Femur (tissue), 1 donor: ENCODE results near the gene FOXF2.

Experiments used
- DNase-seq: peaks from one replicate; pipeline ENCODE4 v3.0.0-alpha.2; 2017

The FOXF2 gene

DNA sequence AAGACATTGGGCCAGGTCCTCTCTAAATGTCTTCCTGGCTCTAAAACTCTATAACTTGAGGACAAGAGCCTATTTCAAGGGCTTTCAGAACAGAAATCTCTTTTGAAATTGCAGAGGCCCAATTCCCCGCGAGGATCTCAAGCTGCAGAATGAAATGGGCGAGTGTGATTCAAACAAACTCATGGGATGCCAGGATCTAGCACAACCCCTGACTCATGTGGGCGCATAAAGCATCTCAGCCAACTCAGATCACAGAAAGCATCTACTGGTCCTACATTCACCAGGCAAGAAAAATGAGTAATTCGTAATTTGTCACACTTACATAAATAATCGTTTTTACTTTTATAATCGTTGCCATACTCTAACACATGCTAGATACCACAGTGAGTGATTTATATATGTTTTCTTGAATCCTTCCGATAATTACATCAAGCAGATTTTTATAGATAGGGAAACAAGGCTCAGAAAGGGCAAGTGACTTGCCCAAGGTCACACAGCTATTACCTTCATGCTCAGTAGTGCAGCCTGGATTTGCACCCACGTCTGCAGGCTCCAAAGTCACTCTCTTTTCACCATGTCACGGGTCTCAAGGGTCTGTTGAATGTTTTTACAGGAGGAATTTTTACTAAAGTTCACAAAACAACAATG is 26.2 kb downstream of the FOXF2 start:
- DNase-seq = no peak

DNA sequence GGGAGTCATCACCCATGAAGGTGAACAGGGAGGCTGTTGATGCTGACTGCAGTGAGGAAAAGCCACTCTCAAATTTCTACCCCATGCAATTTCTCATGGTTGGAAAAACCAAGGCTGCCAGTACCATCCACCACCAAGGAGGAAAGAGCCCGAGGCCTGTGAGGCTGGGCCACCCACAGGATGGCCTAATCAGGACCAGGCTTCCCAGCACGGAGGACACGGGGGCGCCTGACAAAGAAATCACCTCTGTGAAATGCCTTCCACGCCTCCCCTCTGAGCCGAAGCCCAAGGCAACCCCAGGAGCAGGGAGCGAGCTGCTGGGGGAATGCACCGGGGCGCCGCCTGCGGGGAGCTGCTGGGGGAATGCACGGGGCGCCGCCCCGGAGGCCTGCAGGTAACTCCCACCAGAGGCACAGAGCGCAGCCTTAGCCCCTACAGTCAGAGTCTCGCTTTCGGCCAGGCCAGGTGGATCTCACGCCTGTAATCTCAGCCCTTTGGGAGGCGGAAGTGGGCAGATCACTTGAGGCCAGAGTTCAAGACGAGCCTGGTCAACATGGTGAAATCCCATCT is 26.9 kb downstream of the FOXF2 start:
- no peak for DNase-seq

DNA sequence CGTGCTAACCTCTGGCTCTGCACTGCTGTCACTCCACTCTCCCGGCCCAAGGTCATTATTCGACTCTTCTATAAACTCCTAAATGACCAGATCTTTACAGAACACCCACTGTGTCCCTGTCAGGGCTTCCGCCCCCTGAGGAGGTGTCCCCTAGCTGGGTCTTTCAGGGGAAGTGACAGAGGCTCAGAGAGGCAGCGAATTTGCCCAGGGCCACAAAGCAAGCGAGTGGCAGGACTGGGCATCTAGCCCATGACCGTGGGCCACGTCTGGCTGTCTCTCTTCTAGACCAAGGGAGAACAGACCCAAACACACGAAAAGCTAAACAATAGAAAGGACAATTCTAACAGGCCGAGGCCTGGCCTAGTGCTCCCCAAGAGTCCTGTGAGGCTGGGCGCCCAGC is 27.4 kb downstream of the FOXF2 start:
- DNase-seq = no peak

DNA sequence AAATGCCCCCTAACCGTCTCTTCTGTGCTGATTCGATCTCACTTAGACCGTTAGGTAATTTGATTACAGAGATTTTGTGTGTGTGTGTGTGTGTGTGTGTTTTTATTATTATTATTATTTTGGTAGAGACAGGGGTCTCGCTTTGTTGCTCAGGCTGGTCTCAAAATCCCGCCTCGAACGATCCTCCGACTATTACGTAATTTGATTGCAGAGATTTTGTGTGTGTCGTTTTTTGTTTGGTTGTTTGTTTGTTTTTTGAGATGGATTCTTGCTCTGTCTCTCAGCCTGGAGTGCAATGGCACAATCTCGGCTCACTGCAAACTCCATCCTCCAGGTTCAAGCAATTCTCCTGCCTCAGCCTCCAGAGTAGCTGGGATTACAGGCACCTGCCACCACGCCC is 28.3 kb downstream of the FOXF2 start:
- DNase-seq = no peak

DNA sequence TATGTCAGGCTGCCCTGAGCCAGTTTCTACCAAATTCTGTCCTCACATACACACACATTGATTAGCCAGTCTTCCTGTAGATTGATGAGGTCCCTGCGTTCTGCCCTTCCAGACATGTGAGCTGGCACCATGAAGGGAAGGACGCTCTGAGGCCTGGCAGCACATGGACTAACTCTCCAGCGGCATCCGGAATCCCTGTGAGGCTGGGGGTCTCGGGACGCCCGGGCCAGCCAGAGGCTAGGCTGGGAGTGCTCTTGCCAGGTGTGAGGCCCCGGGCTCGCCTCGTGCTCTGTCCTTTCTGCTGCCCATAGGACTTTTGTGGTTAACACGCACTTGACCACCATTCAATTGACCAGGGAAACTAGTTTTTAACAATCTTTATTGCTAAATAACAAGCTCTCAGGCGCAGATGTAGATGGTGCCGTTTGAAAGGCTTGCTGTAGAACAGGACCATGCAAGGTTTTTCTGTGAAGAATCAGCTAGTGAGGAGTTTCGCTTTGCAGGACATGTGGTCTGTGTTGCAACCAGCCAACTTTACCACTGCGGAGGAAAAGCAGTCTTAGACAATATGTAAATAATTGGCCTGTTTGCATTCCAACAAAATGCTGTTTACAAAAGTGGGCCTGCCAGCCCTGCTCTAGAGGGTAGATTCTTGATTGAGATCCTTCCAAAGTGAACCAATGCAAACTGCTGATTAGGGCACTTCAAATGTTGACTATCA is 29.3 kb downstream of the FOXF2 start:
- DNase-seq = no peak

DNA sequence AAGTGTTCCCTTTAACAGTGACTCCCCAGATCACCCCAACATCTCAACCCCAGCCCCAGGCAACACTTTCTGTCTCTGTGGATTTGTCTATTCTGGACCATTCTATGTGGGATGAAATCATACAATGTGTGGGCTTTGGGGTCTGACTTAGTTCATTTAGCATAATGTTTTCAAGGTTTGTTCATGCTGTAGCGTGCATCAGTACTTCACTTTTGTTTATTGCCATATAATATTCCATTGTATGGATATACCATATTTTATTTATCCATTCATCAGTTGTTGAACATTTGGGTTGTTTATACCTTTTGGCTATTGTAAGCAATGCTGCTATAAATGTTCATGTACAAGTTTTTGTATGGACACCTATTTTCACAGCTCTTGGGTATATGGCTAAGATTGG is 31.0 kb downstream of the FOXF2 start:
- DNase-seq = no peak

DNA sequence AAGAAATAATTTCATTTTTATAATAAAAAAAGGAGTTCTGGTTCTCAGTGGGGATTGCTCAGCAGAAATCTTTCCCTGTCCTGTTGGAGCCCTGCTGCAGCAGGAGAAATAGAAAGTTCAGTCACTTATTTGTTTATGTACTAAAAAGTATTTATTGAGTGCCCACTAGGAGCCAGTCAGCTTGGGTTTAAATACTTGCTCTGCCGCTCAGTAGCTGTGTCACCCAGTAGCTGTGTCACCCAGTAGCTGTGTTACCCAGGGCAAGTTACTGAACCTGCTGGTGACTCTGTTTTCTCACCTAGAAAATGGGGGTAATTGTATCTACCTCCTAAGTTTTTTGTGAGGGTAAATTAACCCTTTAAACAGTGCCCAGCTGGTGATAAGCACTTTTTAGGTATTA is 32.9 kb downstream of the FOXF2 start:
- no peak for DNase-seq

DNA sequence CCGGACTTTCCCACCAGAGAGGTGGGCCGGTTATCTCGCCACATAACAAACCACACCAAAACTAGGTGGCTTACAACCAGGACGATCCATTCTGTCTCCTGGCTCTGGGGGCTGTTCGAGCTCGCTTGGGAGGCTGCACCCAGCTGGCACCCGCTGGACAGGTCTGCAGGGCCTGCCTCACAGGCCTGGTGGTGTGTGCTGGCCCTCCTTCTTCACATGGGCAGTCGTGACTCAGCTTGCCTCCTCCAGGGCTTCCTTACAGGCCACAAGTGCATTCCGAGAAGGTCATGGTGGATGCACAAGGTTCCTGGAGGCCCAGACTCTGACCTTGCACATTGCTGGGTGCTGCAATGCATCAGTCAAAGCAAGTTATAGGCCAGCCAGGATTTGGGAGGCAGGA is 34.2 kb downstream of the FOXF2 start:
- no peak for DNase-seq

DNA sequence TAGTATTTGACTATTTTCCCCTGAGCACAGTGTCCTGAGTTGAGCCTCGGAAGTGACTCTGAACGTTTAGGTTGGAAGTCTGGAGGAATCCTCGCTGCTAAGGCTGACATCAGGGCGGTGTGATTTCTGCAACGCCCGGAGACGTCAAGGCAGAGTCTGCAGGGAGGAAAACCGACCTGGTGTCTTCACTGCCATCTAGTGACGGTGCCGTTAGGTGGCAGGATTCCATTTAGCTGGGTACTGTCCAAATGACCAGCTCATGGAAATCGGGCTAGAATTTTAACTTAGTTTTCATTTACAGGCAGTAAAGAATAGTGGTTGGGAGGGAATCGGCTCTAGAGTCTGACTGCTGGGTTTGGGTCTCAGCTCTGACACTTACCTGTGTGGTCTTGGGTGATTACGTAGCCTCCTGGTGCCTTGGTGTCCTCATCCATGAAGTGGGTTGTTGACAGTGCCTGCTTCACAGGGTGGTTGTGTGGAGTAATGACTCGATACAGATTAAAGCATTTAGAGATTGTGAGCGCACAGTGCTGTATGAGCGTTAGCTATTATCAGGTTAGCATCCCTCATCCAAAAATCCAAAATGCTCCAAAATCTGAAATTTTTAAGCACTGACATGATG is 35.0 kb downstream of the FOXF2 start:
- peak; percentile 40 for DNase-seq

DNA sequence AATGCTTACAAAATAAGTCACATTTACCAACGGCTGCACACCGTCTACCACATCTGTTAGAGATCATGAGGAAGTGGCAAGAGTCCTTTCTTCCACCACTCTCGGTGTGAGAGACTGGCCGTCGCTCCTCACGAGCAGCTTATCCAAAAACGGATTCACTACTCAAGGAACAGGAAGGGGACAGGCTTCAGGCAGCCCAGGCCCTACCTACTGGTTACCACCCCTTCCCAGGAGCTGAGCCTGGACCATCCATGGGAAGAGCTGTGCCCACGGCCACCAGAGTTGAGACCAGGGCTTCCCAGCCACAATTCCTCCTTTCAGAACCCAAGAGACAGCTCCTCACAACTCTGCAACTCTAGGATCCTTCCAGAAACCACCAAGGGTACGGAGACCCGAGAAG is 37.0 kb downstream of the FOXF2 start:
- no peak for DNase-seq

DNA sequence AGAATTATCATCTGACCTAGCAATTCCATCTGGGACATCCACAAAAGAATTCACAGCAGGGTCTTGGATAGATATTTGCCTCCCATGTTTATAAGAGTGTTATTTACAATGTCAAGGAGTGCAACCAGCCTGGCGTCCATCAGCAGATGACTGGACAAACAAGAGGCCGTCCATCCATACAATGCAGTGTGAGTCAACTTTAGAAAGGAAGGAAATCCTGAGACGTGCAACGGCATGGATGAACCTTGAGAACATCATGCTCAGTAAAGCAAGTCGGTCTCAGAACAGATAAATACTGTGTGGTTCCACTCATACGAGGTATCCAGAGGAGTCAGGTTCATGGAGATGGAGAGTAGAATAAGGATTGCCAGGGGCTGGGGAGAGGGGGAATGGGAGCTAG is 46.4 kb downstream of the FOXF2 start:
- DNase-seq = no peak

DNA sequence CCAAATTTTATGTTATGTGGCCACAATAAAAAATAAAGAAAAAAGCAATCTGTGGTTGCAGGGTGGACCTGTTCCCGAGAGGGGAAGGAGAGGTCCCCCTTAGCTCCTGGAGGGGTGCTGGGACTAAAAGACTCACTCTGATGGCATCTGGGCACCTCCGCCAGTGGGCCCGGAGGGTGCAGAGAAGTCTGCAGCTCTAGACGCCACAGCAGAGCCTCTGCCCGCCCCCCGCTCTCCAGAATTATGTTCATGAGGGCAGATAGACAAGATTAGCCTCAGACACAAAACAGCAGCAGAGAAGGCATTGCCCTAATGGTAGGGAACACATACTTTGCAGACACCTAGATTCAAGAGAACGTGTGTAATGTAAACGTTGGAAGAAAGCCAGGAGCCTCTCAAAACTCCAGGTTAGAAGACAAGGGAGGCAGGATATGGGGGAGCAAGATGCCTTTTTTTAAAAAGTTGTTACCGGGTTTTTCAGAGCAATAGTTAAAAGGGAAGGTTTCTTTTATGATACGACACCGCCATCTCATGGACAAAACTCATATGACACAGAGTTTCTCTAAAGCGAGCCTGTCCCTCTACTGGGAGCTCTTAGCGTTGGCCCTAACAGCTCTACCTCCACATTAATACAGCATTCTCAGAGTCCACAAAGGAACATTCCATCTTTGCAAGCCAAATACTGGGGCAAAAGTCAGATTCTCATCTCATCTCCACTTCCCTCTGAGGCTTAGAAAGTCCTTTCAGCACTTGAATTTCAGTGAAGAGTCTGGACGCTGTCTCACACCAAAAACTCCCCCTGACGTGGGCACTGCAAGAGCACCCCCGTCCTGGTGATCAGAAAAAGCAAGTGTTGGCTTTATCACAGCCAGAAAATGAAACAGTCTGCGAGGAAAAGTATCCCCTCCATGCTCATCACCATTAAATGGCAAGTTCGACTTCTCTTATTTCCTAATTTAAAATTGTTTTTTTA is 47.2 kb downstream of the FOXF2 start:
- DNase-seq = peak; percentile 67

DNA sequence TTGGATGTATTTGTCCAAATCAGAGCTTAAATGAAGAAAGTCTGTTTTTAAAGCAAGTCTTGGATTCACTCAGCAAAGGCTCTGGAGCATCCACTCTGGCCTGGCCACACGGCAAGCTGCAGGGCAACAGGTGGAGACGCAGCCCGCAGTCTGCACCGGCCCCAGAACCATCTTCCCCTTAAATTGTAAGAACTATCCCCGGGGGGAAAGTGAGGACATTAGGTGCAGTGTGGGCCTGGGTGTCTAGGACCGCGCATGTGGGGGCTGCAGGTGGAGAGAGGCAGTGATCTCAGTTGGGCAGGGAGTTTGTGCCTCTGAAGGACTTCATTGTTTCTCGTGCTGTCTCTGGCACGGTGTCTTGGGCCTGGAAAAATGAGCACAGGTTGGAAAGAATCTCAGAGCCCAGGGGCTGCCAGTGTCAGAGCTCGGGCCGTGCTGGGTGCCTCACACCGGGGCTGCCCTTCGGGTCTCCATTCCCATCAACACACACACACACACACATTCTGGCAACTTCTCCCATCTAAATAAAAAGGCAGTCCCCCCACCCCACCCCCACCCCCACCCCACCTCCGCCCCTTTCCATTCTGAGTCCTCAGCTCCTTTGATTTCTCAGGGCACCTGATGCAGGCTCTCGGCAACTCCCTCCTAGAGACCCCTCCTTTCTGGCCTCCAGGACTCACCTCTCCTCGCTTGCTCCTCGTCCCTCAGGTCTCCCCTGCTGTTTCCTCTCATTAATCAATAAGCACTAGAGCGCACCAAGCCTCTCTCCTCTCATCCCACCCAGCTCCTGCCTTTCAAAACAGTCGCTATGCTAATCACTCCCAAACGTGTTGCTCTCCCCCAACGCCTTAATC is 48.4 kb downstream of the FOXF2 start:
- peak; percentile 31 for DNase-seq

DNA sequence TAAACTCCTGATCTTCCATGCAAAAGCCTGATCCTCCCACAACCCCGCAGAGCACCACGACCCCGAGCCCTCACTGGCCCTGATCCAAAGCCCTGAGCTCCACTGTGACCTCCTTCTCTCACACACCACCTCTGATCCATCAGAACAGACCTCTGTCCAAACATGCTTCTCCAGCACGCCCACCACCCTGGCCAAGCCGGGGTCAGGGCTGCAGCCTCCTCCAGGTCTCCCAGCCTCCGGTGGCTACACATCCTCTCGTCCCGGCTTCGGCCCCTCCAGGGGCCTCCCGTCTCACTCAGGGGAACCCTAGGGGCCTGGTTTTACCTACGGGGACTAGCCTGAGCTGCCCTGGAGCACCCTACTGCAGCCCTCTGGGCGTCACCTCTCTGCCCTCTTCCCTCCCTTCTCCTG is 49.1 kb downstream of the FOXF2 start:
- no peak for DNase-seq

DNA sequence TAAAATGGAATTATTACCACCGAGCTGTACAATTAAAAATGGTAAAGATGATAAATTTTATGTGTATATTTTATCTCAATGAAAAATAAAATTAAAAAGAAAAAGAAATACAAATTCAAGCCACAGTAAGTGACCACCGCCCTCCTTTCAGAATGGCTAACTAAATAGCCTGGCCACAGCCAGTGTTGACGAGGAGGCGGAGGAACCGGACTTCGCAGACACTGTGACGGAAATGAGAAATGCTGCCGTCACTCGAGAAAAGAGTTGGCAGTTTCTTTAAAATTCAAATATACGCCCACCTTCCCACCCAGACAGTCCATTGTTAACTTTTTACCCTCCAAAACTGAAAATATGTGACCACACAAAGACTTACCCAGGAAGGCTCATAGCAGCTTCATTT is 50.0 kb downstream of the FOXF2 start:
- no peak for DNase-seq

DNA sequence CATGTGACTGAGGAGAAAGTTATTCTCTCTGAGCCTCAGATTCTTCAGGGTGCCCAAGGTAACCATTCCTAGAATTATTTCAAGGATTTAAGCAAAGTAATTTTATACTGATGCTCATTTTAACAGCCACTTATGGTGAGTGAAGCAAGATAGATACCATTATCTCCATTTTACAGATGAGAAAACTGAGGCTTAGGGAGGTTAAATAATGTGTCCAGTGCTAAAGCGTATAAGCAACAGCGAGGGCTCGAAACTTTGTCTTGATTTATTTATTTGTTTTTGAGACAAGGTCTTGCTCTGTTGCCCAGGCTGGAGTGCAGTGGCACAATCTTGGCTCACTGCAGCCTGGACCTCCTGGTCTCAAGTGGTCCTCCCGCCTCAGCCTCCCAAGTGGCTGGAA is 53.6 kb downstream of the FOXF2 start:
- DNase-seq = no peak
